LNCAP (cell line): ENCODE results near the gene RNF5.

Experiments
- CTCF ChIP-seq: fragments of 450-650 bp; IDR thresholded peaks from 2 replicates; pipeline ENCODE4 v1.5.1; 2017; ENCODE audit warnings: mild to moderate bottlenecking

RNF5 gene

GRCh38 chr6:32200711-32201475 lies 22.7 kb downstream of the RNF5 start:
- no peak for TF ChIP-seq CTCF

- no peak for TF ChIP-seq CTCF
Observed at GRCh38 chr6:32202186-32202585, 24.0 kb downstream of the RNF5 start.

DNA sequence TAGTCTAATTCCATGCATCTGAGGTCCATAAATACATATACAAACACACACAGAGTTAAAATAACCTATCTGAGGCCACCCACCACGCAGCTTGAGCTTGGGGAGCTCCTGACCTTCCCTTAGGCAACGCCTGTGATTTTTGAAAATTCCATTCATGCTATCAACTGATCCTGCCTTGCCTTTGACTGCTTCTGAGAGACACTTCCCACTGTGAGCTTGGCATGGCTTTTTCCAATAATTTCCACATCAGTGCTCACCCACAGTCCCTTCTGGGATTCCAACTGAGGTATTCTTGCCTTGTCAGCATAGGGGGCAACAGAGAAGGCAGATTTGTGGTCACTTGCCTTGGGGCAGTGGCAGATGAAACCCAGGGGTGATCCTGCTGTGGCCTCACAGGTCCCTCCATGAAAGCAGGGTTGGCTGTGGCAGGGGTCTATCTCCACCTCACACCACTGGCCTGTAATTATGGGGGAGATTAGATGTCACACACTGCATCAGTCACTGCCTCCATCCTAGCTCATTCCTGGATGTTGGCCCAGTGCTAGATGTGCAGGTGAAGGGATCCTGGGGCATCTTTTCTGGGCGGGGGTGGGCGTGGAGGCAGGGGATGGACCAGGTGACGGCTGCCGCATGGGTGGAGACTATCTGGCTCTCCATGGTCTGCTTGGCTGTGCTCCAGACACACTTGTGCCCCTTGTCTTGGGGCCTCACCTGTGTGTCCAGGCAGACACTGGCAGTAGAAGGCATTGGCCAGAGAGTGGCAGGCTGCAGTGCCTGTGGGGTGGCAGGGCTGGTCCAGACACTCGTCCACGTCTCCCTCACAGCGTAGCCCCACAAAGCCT lies 25.4 kb downstream of the RNF5 start:
- TF ChIP-seq CTCF: no peak

GRCh38 chr6:32204268-32204715 lies 26.1 kb downstream of the RNF5 start:
- no peak for TF ChIP-seq CTCF

- no peak for TF ChIP-seq CTCF
Observed at GRCh38 chr6:32208996-32209395, 30.8 kb downstream of the RNF5 start.

DNA sequence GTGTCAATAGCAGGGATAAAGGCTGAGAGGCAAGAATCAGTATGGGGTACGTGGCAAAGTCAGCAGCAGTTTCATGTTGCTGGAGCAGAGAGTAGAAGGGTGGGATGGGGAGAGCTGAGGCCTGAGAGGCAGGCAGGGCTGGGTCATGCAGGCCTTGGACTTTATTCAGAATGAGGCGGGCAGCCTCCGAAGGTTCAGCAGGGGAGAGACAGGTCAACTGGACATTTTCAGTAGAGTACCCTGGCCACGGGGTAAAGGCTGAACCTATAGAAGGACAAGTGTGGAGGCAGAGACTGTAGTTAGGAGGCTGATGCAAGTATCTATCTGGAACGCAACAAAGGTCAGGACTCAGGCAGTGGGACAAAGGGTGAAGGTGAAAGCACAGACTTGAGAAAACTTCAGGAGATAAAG lies 32.0 kb downstream of the RNF5 start:
- no peak for TF ChIP-seq CTCF

DNA sequence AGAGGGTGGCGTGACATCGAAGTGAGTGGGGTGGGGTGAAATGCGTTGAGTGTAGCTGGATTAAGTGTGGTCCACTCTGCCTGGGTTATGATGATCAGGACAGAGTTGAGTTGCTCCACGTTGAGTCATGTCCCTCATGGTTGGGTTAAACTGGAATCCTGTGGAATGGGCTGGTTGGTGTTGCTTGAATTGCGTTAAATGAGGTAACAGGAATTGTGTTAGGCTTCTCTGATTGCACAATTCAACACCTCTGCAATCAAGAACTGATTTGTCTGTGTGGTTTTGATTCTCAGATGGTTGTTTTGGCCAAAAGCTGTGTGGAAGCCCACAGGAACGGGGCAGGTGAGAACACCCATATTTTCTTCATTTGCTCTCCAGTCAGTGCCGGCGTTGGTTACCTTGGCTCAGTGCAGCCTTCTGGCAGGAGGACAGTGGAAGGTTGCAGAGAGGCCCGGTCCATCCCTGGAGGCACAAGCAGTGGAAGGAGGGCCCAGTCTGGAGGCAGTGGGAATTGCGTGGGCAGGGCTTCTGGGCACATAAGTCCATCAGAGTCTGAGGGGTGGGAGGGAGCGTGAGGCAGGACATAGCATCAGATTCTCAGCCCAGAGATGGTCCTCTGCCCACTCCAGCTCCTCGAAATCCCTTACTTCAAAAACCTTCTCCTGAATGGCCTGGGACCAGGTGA lies 34.0 kb downstream of the RNF5 start:
- TF ChIP-seq CTCF: no peak
